ENCODE results near the gene LRP2BP.
"Not testable (repeated sequence)": the region's sequence is repeated elsewhere in the genome, so short reads cannot be mapped to it uniquely, and the experiment has no call there.

LRP2BP gene

GRCh38 chr4:185322803-185323202 is 72.9 kb downstream of the LRP2BP start:
- no peak overlapping the region for H3K4me3 ChIP-seq (ENCODE audit: low read length)
- H4K20me1 ChIP-seq (ENCODE audit: insufficient read depth, low read length), result no peaks in the 10 kb centered on the region
- 0 out of 2 replicates have a peak, but pooled peaks cover 8% of the 10 kb centered on the region for H3F3A ChIP-seq (ENCODE audit: insufficient read depth, low read length)
- H3K27ac ChIP-seq (ENCODE audit: low read length), result no peak overlapping the region
- H3K4me1 ChIP-seq (ENCODE audit: low read length), result peaks cover 11% of the 10 kb centered on the region
- H3K79me2 ChIP-seq (ENCODE audit: low read length), result peaks cover 11% of the 10 kb centered on the region; the same call in 1 of the 2 replicates
- H3K27me3 ChIP-seq (replicated peaks; ENCODE audit: insufficient read depth, low read length), result no peaks in the 10 kb centered on the region
- no peaks in the 10 kb centered on the region for H3K9me2 ChIP-seq (replicated peaks; ENCODE audit: insufficient read depth, low read length)
- no peak overlapping the region for H3K9ac ChIP-seq (ENCODE audit: low read length)
- H3K4me2 ChIP-seq (ENCODE audit: low read depth, low read length), result no peak overlapping the region
- no peak overlapping the region for H2AFZ ChIP-seq (ENCODE audit: low read length)
- peaks cover 5% of the 10 kb centered on the region; the same call in 1 of the 2 replicates for H3K36me3 ChIP-seq (replicated peaks; ENCODE audit: insufficient read depth, low read length)
- no peaks in the 10 kb centered on the region for H3K9me3 ChIP-seq (replicated peaks; ENCODE audit: insufficient read depth, low read length)
- DNase-seq, result no peak
- no peak for TF ChIP-seq CTCF (IDR thresholded peaks at IDR 0.05; ENCODE audit: low read length)
- no peak for TF ChIP-seq EZH2 (optimal IDR thresholded peaks at IDR 0.05; ENCODE audit: low read depth, low read length)
- TF ChIP-seq EZH2phosphoT487 (IDR thresholded peaks at IDR 0.05; ENCODE audit: low read length), result no peak

GRCh38 chr4:185318679-185319078 is 77.0 kb downstream of the LRP2BP start:
- H3K4me1 ChIP-seq (ENCODE audit: low read length), result peaks cover 12% of the 10 kb centered on the region
- peak overlapping the region; percentile 7; the same call in 1 of the 2 replicates for H3K9ac ChIP-seq (ENCODE audit: low read length)
- H3K36me3 ChIP-seq (replicated peaks; ENCODE audit: insufficient read depth, low read length), result peaks cover 12% of the 10 kb centered on the region; the same call in 1 of the 2 replicates
- no peaks in the 10 kb centered on the region for H4K20me1 ChIP-seq (ENCODE audit: insufficient read depth, low read length)
- no peak for TF ChIP-seq CTCF (IDR thresholded peaks at IDR 0.05; ENCODE audit: low read length)
- no peak for TF ChIP-seq EZH2phosphoT487 (IDR thresholded peaks at IDR 0.05; ENCODE audit: low read length)
- no peak for TF ChIP-seq EZH2 (optimal IDR thresholded peaks at IDR 0.05; ENCODE audit: low read depth, low read length)
- no peaks in the 10 kb centered on the region for H3K27me3 ChIP-seq (replicated peaks; ENCODE audit: insufficient read depth, low read length)
- peaks cover 14% of the 10 kb centered on the region; the same call in 1 of the 2 replicates for H3K79me2 ChIP-seq (ENCODE audit: low read length)
- H3K9me2 ChIP-seq (replicated peaks; ENCODE audit: insufficient read depth, low read length), result no peaks in the 10 kb centered on the region
- 0 out of 2 replicates have a peak overlapping the region, but pooled peaks have one; percentile 3 for H3K4me3 ChIP-seq (ENCODE audit: low read length)
- H3K27ac ChIP-seq (ENCODE audit: low read length), result peak overlapping the region; percentile 32; the same call in 1 of the 2 replicates
- 0 out of 2 replicates have a peak, but pooled peaks cover 8% of the 10 kb centered on the region for H3F3A ChIP-seq (ENCODE audit: insufficient read depth, low read length)
- H3K9me3 ChIP-seq (replicated peaks; ENCODE audit: insufficient read depth, low read length), result no peaks in the 10 kb centered on the region
- H3K4me2 ChIP-seq (ENCODE audit: low read depth, low read length), result peak overlapping the region; percentile 52
- peak; percentile 47 for DNase-seq
- H2AFZ ChIP-seq (ENCODE audit: low read length), result no peak overlapping the region

- H4K20me1 ChIP-seq (ENCODE audit: insufficient read depth, low read length), result no peaks in the 10 kb centered on the region
- no peak overlapping the region for H2AFZ ChIP-seq (ENCODE audit: low read length)
- no peak for TF ChIP-seq EZH2 (optimal IDR thresholded peaks at IDR 0.05; ENCODE audit: low read depth, low read length)
- 0 out of 2 replicates have a peak, but pooled peaks have one; percentile 6 for TF ChIP-seq CTCF (IDR thresholded peaks at IDR 0.05; ENCODE audit: low read length)
- H3K4me3 ChIP-seq (ENCODE audit: low read length), result no peak overlapping the region
- H3K9me3 ChIP-seq (replicated peaks; ENCODE audit: insufficient read depth, low read length), result no peaks in the 10 kb centered on the region
- peaks cover 12% of the 10 kb centered on the region for H3K4me1 ChIP-seq (ENCODE audit: low read length)
- H3K9me2 ChIP-seq (replicated peaks; ENCODE audit: insufficient read depth, low read length), result no peaks in the 10 kb centered on the region
- H3K36me3 ChIP-seq (replicated peaks; ENCODE audit: insufficient read depth, low read length), result peaks cover 12% of the 10 kb centered on the region; the same call in 1 of the 2 replicates
- no peak for DNase-seq
- H3K4me2 ChIP-seq (ENCODE audit: low read depth, low read length), result peak overlapping the region; percentile 52
- 0 out of 2 replicates have a peak, but pooled peaks cover 8% of the 10 kb centered on the region for H3F3A ChIP-seq (ENCODE audit: insufficient read depth, low read length)
- no peak overlapping the region; the same call in 1 of the 2 replicates for H3K9ac ChIP-seq (ENCODE audit: low read length)
- H3K27ac ChIP-seq (ENCODE audit: low read length), result peak overlapping the region; percentile 32; the same call in 1 of the 2 replicates
- peaks cover 22% of the 10 kb centered on the region; the same call in 1 of the 2 replicates for H3K79me2 ChIP-seq (ENCODE audit: low read length)
- H3K27me3 ChIP-seq (replicated peaks; ENCODE audit: insufficient read depth, low read length), result no peaks in the 10 kb centered on the region
These were observed 77.8 kb downstream of the LRP2BP start for GRCh38 chr4:185317880-185318279.

GRCh38 chr4:185317462-185317861 is 78.3 kb downstream of the LRP2BP start:
- H3F3A ChIP-seq (ENCODE audit: insufficient read depth, low read length); H4K20me1 ChIP-seq (ENCODE audit: insufficient read depth, low read length); H3K4me3 ChIP-seq (ENCODE audit: low read length); H3K27me3 ChIP-seq (replicated peaks; ENCODE audit: insufficient read depth, low read length); DNase-seq; H3K9ac ChIP-seq (ENCODE audit: low read length); H3K9me3 ChIP-seq (replicated peaks; ENCODE audit: insufficient read depth, low read length); H2AFZ ChIP-seq (ENCODE audit: low read length); H3K27ac ChIP-seq (ENCODE audit: low read length); H3K4me2 ChIP-seq (ENCODE audit: low read depth, low read length); H3K9me2 ChIP-seq (replicated peaks; ENCODE audit: insufficient read depth, low read length): not testable (repeated sequence)
- H3K4me1 ChIP-seq (ENCODE audit: low read length), result peaks cover 12% of the 10 kb centered on the region
- H3K79me2 ChIP-seq (ENCODE audit: low read length), result peaks cover 24% of the 10 kb centered on the region; the same call in 1 of the 2 replicates
- peaks cover 12% of the 10 kb centered on the region; the same call in 1 of the 2 replicates for H3K36me3 ChIP-seq (replicated peaks; ENCODE audit: insufficient read depth, low read length)

Data from MM.1S (cell line).